GM12872 (cell line): ENCODE measurements around the gene OR6B1.

Experiments used
- CTCF ChIP-seq: IDR thresholded peaks from 3 replicates; pipeline ENCODE4 v1.5.1; 2011; ENCODE audit warnings: low read depth, mild to moderate bottlenecking, low read length, moderate library complexity; ENCODE audit not compliant: insufficient read depth

OR6B1 gene

GRCh38 chr7:144048648-144049047 is 48.5 kb downstream of the OR6B1 start, which contains the start of gene OR2A5:
Gene OR2A5, plus strand, starts transcription at chr7:144048948. Its CDS starts 1,454 bp downstream, at chr7:144050402.
- no peak for TF ChIP-seq CTCF

- no peak for TF ChIP-seq CTCF
Measured at GRCh38 chr7:144049491-144049890, 49.4 kb downstream of the OR6B1 start.

GRCh38 chr7:144050093-144050492 is 50.0 kb downstream of the OR6B1 start:
- no peak for TF ChIP-seq CTCF

- TF ChIP-seq CTCF = no peak
Measured at GRCh38 chr7:144057954-144058353, 57.8 kb downstream of the OR6B1 start.
